AG04450 (cell line): Measurements from ENCODE around the gene AXDND1. TPM values are rescaled to one million over a fixed set of nuclear protein-coding genes. Genes with fewer than 3 reads are reported as not detected.

Source experiments
- CTCF ChIA-PET: fragments of 300-600, 350-600 bp; formaldehyde crosslinking; extraction: SDS; loops from one replicate; lab custom pipeline; 2022; ENCODE audit warnings: antibody characterized with exemption, inconsistent platforms; lab: Charles Lee
- POLR2A ChIA-PET: fragments of 350-600 bp; formaldehyde crosslinking; extraction: SDS; loops from one replicate; lab custom pipeline; 2021; ENCODE audit warnings: antibody characterized with exemption, inconsistent platforms; lab: Yijun Ruan, JAX
- DNase-seq: peaks from one replicate; pipeline ENCODE4 v3.0.0-alpha.2; 2011; ENCODE audit warnings: low read depth, low spot score
- H3K27ac ChIP-seq: one replicate; pipeline ENCODE4 v1.5.1; 2012; ENCODE audit warnings: low read depth, low read length, control low read depth
- H3K27me3 ChIP-seq: one replicate; pipeline ENCODE4 v1.6.0; 2012; ENCODE audit warnings: low read length; ENCODE audit not compliant: control insufficient read depth, insufficient read depth
- H3K4me3 ChIP-seq: 2 replicates; pipeline ENCODE4 v1.5.1; 2011; ENCODE audit warnings: mild to moderate bottlenecking, low read depth, low read length, control low read depth
- H3K9me3 ChIP-seq: 2 replicates; pipeline ENCODE4 v1.5.1; 2012; ENCODE audit warnings: low read length; ENCODE audit not compliant: control insufficient read depth, insufficient read depth
- polyA plus RNA-seq: library from polyadenylated mRNA; depleted of rRNA; stranded (reverse); fragments of >200 nt; gene quantifications from 2 replicates; pipeline ENCODE4 v1.2.3, GENCODE V29; 2011
- TF ChIP-seq, protein P1 (sequence below): IDR thresholded peaks from 2 replicates; pipeline ENCODE4 v1.5.1; 2011; ENCODE audit warnings: low read depth, low read length, control low read depth, inconsistent platforms

Gene AXDND1
- polyA plus RNA-seq, 1 experiment, result 0.27 TPM

DNA sequence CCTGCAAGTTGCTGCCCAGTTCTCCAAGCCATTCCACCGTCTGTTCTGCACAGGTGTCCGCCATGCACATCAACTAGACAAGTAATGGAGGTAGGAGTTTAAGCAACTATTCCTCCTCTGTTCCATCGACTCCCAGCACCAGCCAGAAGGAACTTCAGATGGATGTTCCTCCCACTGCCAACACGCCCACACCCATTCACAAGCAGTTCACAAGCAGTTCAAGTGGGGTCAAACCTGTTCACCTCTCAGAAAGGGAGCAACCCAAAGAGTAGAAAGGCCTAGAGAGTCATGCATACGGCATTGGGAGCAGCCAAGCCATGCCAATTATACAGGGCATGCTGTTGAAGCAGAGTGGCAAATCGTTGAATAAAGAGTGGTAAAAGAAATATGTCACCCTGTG lies 221.6 kb downstream of the AXDND1 start:
- ChIA-PET POLR2A (no interaction called here), CTCF (no interaction called here)
- TF ChIP-seq, protein P1, sequence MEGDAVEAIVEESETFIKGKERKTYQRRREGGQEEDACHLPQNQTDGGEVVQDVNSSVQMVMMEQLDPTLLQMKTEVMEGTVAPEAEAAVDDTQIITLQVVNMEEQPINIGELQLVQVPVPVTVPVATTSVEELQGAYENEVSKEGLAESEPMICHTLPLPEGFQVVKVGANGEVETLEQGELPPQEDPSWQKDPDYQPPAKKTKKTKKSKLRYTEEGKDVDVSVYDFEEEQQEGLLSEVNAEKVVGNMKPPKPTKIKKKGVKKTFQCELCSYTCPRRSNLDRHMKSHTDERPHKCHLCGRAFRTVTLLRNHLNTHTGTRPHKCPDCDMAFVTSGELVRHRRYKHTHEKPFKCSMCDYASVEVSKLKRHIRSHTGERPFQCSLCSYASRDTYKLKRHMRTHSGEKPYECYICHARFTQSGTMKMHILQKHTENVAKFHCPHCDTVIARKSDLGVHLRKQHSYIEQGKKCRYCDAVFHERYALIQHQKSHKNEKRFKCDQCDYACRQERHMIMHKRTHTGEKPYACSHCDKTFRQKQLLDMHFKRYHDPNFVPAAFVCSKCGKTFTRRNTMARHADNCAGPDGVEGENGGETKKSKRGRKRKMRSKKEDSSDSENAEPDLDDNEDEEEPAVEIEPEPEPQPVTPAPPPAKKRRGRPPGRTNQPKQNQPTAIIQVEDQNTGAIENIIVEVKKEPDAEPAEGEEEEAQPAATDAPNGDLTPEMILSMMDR, result no peak
- peaks cover 26% of the 10 kb centered on the region for H3K27me3 ChIP-seq
- peaks cover 14% of the 10 kb centered on the region; the same call in 1 of the 2 replicates for H3K9me3 ChIP-seq
- DNase-seq, result no peak
- H3K27ac ChIP-seq, result no peak overlapping the region
- H3K4me3 ChIP-seq, result no peak overlapping the region

GRCh38 chr1:179588425-179589024 lies 222.8 kb downstream of the AXDND1 start:
- CTCF ChIA-PET, result no interaction called here
- H3K9me3 ChIP-seq, result peaks cover 14% of the 10 kb centered on the region; the same call in 1 of the 2 replicates
- TF ChIP-seq, protein P1, result no peak
- no peak overlapping the region for H3K27ac ChIP-seq
- DNase-seq, result no peak
- POLR2A ChIA-PET, result no interaction called here
- no peak overlapping the region for H3K4me3 ChIP-seq
- peaks cover 30% of the 10 kb centered on the region for H3K27me3 ChIP-seq

DNA sequence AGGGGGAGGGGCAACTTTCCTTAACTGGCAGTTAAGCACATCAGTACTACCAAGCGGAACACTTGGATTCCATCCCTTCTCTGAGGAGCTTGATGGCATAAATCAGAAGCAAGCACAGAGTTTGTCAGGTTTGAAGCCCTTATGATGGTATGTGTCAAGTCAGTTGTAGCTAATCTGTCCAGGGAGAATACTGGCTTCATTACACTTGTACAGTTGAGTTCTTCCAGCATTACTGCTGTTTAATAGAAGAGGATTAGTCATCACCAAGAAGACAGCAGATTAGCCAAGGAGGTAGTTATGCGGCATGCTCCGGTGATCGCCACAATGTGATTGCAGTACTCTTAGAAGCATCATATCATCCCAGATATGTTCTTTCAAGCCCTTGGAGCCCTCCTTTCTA lies 223.7 kb downstream of the AXDND1 start:
- peaks cover 14% of the 10 kb centered on the region; the same call in 1 of the 2 replicates for H3K9me3 ChIP-seq
- H3K27me3 ChIP-seq, result peaks cover 28% of the 10 kb centered on the region
- no peak for DNase-seq
- TF ChIP-seq, protein P1, result no peak
- H3K27ac ChIP-seq, result no peak overlapping the region
- ChIA-PET POLR2A (no interaction called here), CTCF (no interaction called here)
- no peak overlapping the region for H3K4me3 ChIP-seq

DNA sequence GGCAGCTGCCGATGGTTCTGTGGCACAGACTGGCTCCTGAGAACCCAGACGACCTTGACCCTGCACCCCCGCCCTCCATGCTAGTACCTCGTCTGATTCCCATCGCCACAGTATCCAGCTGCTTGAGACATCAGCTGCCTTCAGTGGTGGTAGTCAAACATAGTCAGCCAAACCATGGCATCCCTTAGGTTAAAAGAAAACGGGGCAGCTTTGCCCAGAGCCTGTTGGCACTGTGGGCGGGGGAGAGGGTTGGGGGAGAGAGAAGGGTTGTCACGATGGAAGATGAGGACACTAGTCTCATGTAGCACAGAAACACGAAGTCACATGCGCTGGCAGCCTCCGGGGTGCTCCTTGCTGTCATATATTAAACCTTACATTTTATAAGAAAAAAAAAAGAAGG lies 224.9 kb downstream of the AXDND1 start:
- DNase-seq, result no peak
- ChIA-PET POLR2A (no interaction called here), CTCF (no interaction called here)
- Histone ChIP-seq H3K9me3 (peaks cover 14% of the 10 kb centered on the region; the same call in 1 of the 2 replicates), H3K4me3 (no peak overlapping the region), H3K27ac (no peak overlapping the region), H3K27me3 (peaks cover 23% of the 10 kb centered on the region)
- TF ChIP-seq, protein P1, result no peak

DNA sequence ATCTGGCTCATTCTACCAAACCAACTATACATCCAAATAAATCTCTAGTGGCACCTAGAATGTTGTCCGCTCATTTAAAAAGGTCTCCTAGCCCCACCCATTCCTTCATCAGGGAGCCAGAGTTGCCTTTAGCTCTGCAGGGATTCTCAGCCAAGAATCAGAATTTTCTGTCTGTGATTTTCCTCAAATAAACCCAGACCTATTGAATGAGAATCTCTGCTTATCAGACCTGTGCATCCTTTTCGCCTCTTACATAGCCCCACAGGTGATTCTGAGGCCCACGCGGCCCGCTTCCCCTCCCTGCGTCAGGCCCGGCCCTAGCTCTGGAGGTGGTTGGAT lies 225.5 kb downstream of the AXDND1 start:
- H3K9me3 ChIP-seq, result peaks cover 14% of the 10 kb centered on the region; the same call in 1 of the 2 replicates
- TF ChIP-seq, protein P1, result no peak
- H3K27ac ChIP-seq, result no peak overlapping the region
- no peak for DNase-seq
- no peak overlapping the region for H3K4me3 ChIP-seq
- H3K27me3 ChIP-seq, result peaks cover 23% of the 10 kb centered on the region
- ChIA-PET CTCF (no interaction called here), POLR2A (no interaction called here)
